B cell (primary cell): ENCODE results near the gene ZNF580. TPM values are rescaled to one million over a fixed set of nuclear protein-coding genes. Genes with fewer than 3 reads are reported as not detected.

Source experiments
- ATAC-seq: fragments of 200-7000 bp; cut with Tn5 transposase; one replicate; pipeline ENCODE4 v1.10.0; 2021; ENCODE audit warnings: low read depth, mild to moderate bottlenecking, moderate number of reproducible peaks, moderate library complexity
- CTCF ChIA-PET: fragments of 350-600 bp; sonication (Branson Sonifier 250); formaldehyde crosslinking; loops from one replicate; lab custom pipeline; 2021; ENCODE audit warnings: antibody characterized with exemption, inconsistent platforms; lab: Charles Lee
- POLR2A ChIA-PET: fragments of 350-600 bp; sonication (Branson Sonifier 250); formaldehyde crosslinking; loops from one replicate; lab custom pipeline; 2021; ENCODE audit warnings: antibody characterized with exemption; lab: Charles Lee
- DNase-seq: peaks from one replicate; pipeline ENCODE4 v3.0.0; 2013
- H2AFZ ChIP-seq: 2 replicates; pipeline ENCODE4 v1.6.1; 2012; ENCODE audit warnings: mild to moderate bottlenecking, low read depth, low read length; ENCODE audit not compliant: insufficient read depth, poor library complexity, severe bottlenecking
- H3K27ac ChIP-seq, 2 donors: 1 replicate in 1 of 2; 2 replicates in 1 of 2; pipeline ENCODE4 v1.5.1; 2012 to 2013; ENCODE audit warnings: low read length in 2 of 2, mild to moderate bottlenecking in 2 of 2, moderate library complexity in 1 of 2
- H3K27me3 ChIP-seq, 4 experiments: fragments of 200-600 bp in 1 of 4; sonication (generic) in 1 of 4; replicated peaks in 1 of 4; 1 replicate in 2 of 4; 2 replicates in 2 of 4; pipeline versions ENCODE4 v1.6.1 to v1.7.0; 2013 to 2016; ENCODE audit warnings: low read length in 3 of 4, mild to moderate bottlenecking in 2 of 4, mixed read lengths in 1 of 4, moderate library complexity in 1 of 4; ENCODE audit not compliant: insufficient read depth in 4 of 4, control insufficient read depth in 3 of 4; ENCODE audit errors: control extremely low read depth in 1 of 4
- H3K36me3 ChIP-seq, 2 experiments: replicated peaks in 1 of 2; 1 replicate in 1 of 2; 2 replicates in 1 of 2; pipeline versions ENCODE4 v1.6.1 to v1.7.1; 2013; ENCODE audit warnings: low read length in 1 of 2; ENCODE audit not compliant: insufficient read depth in 2 of 2, control insufficient read depth in 1 of 2; ENCODE audit errors: control extremely low read depth in 1 of 2, extremely low read depth in 1 of 2
- H3K4me1 ChIP-seq, 2 donors: fragments of 200-600 bp in 1 of 2; sonication (generic) in 1 of 2; 1 replicate in 1 of 2; 2 replicates in 1 of 2; pipeline versions ENCODE4 v1.5.1 to v1.6.1; 2013 to 2017; ENCODE audit warnings: low read length in 2 of 2; ENCODE audit not compliant: control insufficient read depth in 2 of 2, insufficient read depth in 2 of 2
- H3K4me2 ChIP-seq: replicated peaks from 2 replicates; pipeline ENCODE3; 2012; ENCODE audit warnings: mild to moderate bottlenecking, low read depth, low read length; ENCODE audit not compliant: poor library complexity, severe bottlenecking
- H3K4me3 ChIP-seq, 5 experiments: fragments of 200-600 bp in 1 of 5; sonication (generic) in 1 of 5; 1 replicate in 3 of 5; 2 replicates in 2 of 5; pipeline versions ENCODE4 v1.5.1 to v1.7.0; 2011 to 2016; ENCODE audit warnings: low read length in 4 of 5, mild to moderate bottlenecking in 4 of 5, low read depth in 2 of 5, control low read depth in 1 of 5, moderate library complexity in 1 of 5; ENCODE audit not compliant: insufficient read depth in 1 of 5; ENCODE audit errors: control extremely low read depth in 1 of 5, extremely low read depth in 1 of 5
- H3K79me2 ChIP-seq: fragments of 200-600 bp; sonication (generic); one replicate; pipeline ENCODE4 v1.6.0; 2016; ENCODE audit warnings: low read length; ENCODE audit not compliant: control insufficient read depth, insufficient read depth
- H3K9ac ChIP-seq: fragments of 200-600 bp; sonication (generic); 2 replicates; pipeline ENCODE4 v1.6.1; 2017; ENCODE audit warnings: mild to moderate bottlenecking, low read length, moderate library complexity
- H3K9me3 ChIP-seq, 3 donors: one replicate each; pipeline versions ENCODE4 v1.6.1 to v1.7.1; 2013; ENCODE audit warnings: low read length in 2 of 3; ENCODE audit not compliant: control insufficient read depth in 2 of 3, insufficient read depth in 1 of 3; ENCODE audit errors: control extremely low read depth in 1 of 3
- H4K20me1 ChIP-seq: 2 replicates; pipeline ENCODE4 v1.6.0; 2012; ENCODE audit warnings: mild to moderate bottlenecking, low read length; ENCODE audit not compliant: insufficient read depth, control insufficient read depth, poor library complexity, severe bottlenecking
- H3K27ac Mint-ChIP-seq: one replicate; pipeline ENCODE4 v1.8.0; 2021; ENCODE audit warnings: mixed read lengths
- H3K27me3 Mint-ChIP-seq: one replicate; pipeline ENCODE4 v1.8.0; 2021; ENCODE audit warnings: mixed read lengths
- H3K4me1 Mint-ChIP-seq: one replicate; pipeline ENCODE4 v1.8.0; 2021; ENCODE audit warnings: mixed read lengths
- H3K4me3 Mint-ChIP-seq: one replicate; pipeline ENCODE4 v1.8.0; 2021; ENCODE audit warnings: mixed read lengths
- H3K9me3 Mint-ChIP-seq: one replicate; pipeline ENCODE4 v1.8.0; 2022; ENCODE audit warnings: mixed read lengths; ENCODE audit not compliant: insufficient read depth
- EZH2 ChIP-seq: IDR thresholded peaks from 2 replicates; pipeline ENCODE4 v1.6.1; 2012; ENCODE audit warnings: borderline replicate concordance, low read depth, mild to moderate bottlenecking, moderate library complexity, low read length; ENCODE audit not compliant: insufficient read depth, poor library complexity, severe bottlenecking
- WGBS: methylation state at CpG from one replicate; pipeline ENCODE4 v1.1.5; 2013; ENCODE audit warnings: missing lambda C conversion rate; ENCODE audit not compliant: insufficient coverage; 5-methylcytosine and 5-hydroxymethylcytosine counted together
- intact Hi-C: fragments of 100-400 bp; cut with micrococcal nuclease; formaldehyde crosslinking; loops from one replicate; pipeline ENCODE4 v1.10.0; 2022
- polyA plus RNA-seq: library from polyadenylated mRNA; depleted of rRNA; stranded (reverse); fragments of >200 nt; gene quantifications from 2 replicates; pipeline ENCODE4 v1.2.3, GENCODE V29; 2012
- total RNA-seq, 2 donors: library from RNA; stranded (reverse); fragments of 120-200 nt in 1 of 2; gene quantifications; 1 replicate in 1 of 2; 2 replicates in 1 of 2; pipeline versions ENCODE4 v1.2.3 to v1.2.4, GENCODE V29; 2013 to 2022
- TF ChIP-seq, protein P1 (sequence below): fragments of 200-600 bp; IDR thresholded peaks from one replicate; pipeline ENCODE4 v1.8.0; 2022; ENCODE audit warnings: antibody characterized with exemption, mild to moderate bottlenecking

ZNF580 gene
- total and polyA plus RNA-seq, 2 donors (not counting 1 experiment from before 2014, with no cell fraction given), result 69.8 to 101 TPM

DNA sequence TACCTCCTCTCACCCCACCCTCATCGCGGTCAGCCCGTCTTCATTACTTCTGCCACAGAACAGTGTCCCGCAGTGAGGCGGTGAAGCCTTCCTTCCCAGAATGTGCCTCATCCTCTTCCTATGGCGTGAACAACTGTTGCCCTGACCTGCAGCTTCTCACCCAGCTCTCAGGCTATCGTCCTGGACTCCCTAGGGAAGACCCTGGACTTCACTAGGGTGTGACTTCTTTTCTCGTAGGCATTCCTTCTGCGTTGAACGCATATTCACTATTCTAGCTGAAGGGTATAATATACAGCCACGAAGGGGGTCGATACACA, 34.4 kb upstream of the ZNF580 start:
- Mint-ChIP-seq H3K4me3 (peak overlapping the region; percentile 96), H3K27me3 (no peaks in the 10 kb centered on the region), H3K9me3 (no peaks in the 10 kb centered on the region), H3K4me1 (peaks cover 60% of the 10 kb centered on the region), H3K27ac (peak overlapping the region; percentile 97)
- TF ChIP-seq EZH2, result no peak
- TF ChIP-seq, protein P1, sequence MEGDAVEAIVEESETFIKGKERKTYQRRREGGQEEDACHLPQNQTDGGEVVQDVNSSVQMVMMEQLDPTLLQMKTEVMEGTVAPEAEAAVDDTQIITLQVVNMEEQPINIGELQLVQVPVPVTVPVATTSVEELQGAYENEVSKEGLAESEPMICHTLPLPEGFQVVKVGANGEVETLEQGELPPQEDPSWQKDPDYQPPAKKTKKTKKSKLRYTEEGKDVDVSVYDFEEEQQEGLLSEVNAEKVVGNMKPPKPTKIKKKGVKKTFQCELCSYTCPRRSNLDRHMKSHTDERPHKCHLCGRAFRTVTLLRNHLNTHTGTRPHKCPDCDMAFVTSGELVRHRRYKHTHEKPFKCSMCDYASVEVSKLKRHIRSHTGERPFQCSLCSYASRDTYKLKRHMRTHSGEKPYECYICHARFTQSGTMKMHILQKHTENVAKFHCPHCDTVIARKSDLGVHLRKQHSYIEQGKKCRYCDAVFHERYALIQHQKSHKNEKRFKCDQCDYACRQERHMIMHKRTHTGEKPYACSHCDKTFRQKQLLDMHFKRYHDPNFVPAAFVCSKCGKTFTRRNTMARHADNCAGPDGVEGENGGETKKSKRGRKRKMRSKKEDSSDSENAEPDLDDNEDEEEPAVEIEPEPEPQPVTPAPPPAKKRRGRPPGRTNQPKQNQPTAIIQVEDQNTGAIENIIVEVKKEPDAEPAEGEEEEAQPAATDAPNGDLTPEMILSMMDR, result no peak
- DNase-seq, result no peak
- H4K20me1 ChIP-seq, result peaks cover 10% of the 10 kb centered on the region
- peak overlapping the region; percentile 74 to 85 for H3K27ac ChIP-seq
- peaks cover 10 to 30% of the 10 kb centered on the region in 2 donors for H3K4me1 ChIP-seq
- WGBS, result 29% methylated on average over 12 of the region's 12 CpGs
- H3K79me2 ChIP-seq, result peaks cover 54% of the 10 kb centered on the region
- peak overlapping the region; percentile 41 to 84 (median 66) for H3K4me3 ChIP-seq
- ATAC-seq, result no peak
- POLR2A ChIA-PET, result interaction anchor here (0.5 to 1.8 kb wide), 8 partner anchors 12 to 130 kb away, joined by 3 to 7 read pairs (median 5); partner anchors contain the start of genes ZNF579, ZNF628 and ZNF784
- intact Hi-C loops, result loop anchor here (5.0 to 10.0 kb wide), 3 partner anchors 36 to 352 kb away; partner anchors contain the start of genes BRSK1, HSPBP1, PPP6R1 and ZNF580
- H3K4me2 ChIP-seq, result peak overlapping the region; percentile 97
- peaks cover 0 to 13% of the 10 kb centered on the region in 2 experiments for H3K36me3 ChIP-seq
- H3K27me3 ChIP-seq, result no peaks in the 10 kb centered on the region
- peaks cover 0 to 3% (median 0%) of the 10 kb centered on the region in 3 donors for H3K9me3 ChIP-seq
- peak overlapping the region; percentile 68 for H2AFZ ChIP-seq
- H3K9ac ChIP-seq, result peak overlapping the region; percentile 72
- CTCF ChIA-PET, result interaction anchor here (0.7 to 2.9 kb wide), 27 partner anchors 9 to 465 kb away, joined by 3 to 46 read pairs (median 5); partner anchors contain the start of genes KMT5C, ZNF628 and ZNF784

DNA sequence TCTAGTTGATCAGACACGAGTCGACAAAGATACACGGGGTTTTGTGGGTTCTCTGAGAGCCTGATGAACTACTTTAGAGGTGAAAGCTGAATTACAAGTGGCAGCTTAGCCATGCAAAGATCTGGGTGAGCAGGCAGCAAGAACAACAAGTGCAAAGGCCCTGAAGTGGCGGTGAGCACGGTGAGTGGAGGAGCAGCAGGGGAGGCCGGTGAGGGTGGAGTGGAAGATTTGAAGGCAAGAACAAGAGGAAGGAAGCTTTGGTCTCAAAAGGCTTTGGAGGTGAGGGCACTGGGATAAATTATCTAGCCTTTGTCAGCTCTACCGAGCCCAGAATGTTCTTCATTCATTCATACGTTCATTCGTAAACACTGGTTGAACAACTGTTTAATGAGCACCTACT, 34.0 kb upstream of the ZNF580 start:
- H3K79me2 ChIP-seq, result peaks cover 57% of the 10 kb centered on the region
- ATAC-seq, result no peak
- peaks cover 0 to 3% (median 0%) of the 10 kb centered on the region in 3 donors for H3K9me3 ChIP-seq

More for the DNA sequence above, 34.0 kb upstream of the ZNF580 start:
- Histone ChIP-seq H3K9ac (no peak overlapping the region), H2AFZ (no peak overlapping the region), H3K4me2 (peak overlapping the region; percentile 97), H4K20me1 (peaks cover 13% of the 10 kb centered on the region), H3K4me1 (peaks cover 13 to 34% of the 10 kb centered on the region in 2 donors), H3K36me3 (peaks cover 0 to 13% of the 10 kb centered on the region in 2 experiments), H3K4me3 (no peak overlapping the region), H3K27ac (peak overlapping the region; percentile 74 to 85), H3K27me3 (no peaks in the 10 kb centered on the region)
- H3K4me3 Mint-ChIP-seq, result peak overlapping the region; percentile 96
- intact Hi-C loops, result loop anchor here (5.0 to 10.0 kb wide), 3 partner anchors 35 to 352 kb away; partner anchors contain the start of genes BRSK1, HSPBP1, PPP6R1 and ZNF580
- no peaks in the 10 kb centered on the region for H3K27me3 Mint-ChIP-seq
- peak overlapping the region; percentile 97 for H3K27ac Mint-ChIP-seq
- ChIA-PET POLR2A (interaction anchor here (0.5 to 1.8 kb wide), 6 partner anchors 11 to 130 kb away, joined by 5 to 7 read pairs (median 5); partner anchors contain the start of genes ZNF579, ZNF628 and ZNF784), CTCF (interaction anchor here (0.7 to 2.9 kb wide), 27 partner anchors 9 to 466 kb away, joined by 3 to 46 read pairs (median 5); partner anchors contain the start of genes KMT5C, ZNF628 and ZNF784)
- no peaks in the 10 kb centered on the region for H3K9me3 Mint-ChIP-seq
- DNase-seq, result no peak
- WGBS, result 63% methylated on average over 6 of the region's 9 CpGs
- TF ChIP-seq EZH2, result no peak
- TF ChIP-seq, protein P1, result no peak
- peaks cover 60% of the 10 kb centered on the region for H3K4me1 Mint-ChIP-seq
